GM04504 (cell line): ENCODE results near the gene PCSK2.

Experiments used
- DNase-seq: peaks from one replicate; pipeline ENCODE4 v3.0.0-alpha.2; 2012; ENCODE audit warnings: low read depth

Gene PCSK2

GRCh38 chr20:17444091-17444490, 217.3 kb downstream of the PCSK2 start:
- DNase-seq: no peak

- no peak for DNase-seq
Observed at GRCh38 chr20:17445543-17445942, 218.7 kb downstream of the PCSK2 start.

- no peak for DNase-seq
Observed at GRCh38 chr20:17446171-17446570, 219.3 kb downstream of the PCSK2 start.

GRCh38 chr20:17448071-17448470, 221.2 kb downstream of the PCSK2 start:
- no peak for DNase-seq

GRCh38 chr20:17449031-17449430, 222.2 kb downstream of the PCSK2 start:
- DNase-seq: no peak

GRCh38 chr20:17452441-17452840, 225.6 kb downstream of the PCSK2 start:
- DNase-seq: no peak

GRCh38 chr20:17453592-17453991, 226.8 kb downstream of the PCSK2 start:
- no peak for DNase-seq

- DNase-seq: no peak
Observed at GRCh38 chr20:17456279-17456678, 229.4 kb downstream of the PCSK2 start.

- DNase-seq: no peak
Observed at GRCh38 chr20:17457079-17457478, 230.2 kb downstream of the PCSK2 start.

GRCh38 chr20:17457588-17458190, 230.8 kb downstream of the PCSK2 start:
- DNase-seq: no peak

- no peak for DNase-seq
Observed at GRCh38 chr20:17460119-17460518, 233.3 kb downstream of the PCSK2 start.

GRCh38 chr20:17461941-17462340, 235.1 kb downstream of the PCSK2 start:
- no peak for DNase-seq

- DNase-seq: no peak
Observed at GRCh38 chr20:17463711-17464110, 236.9 kb downstream of the PCSK2 start.

- DNase-seq: no peak
Observed at GRCh38 chr20:17465236-17465635, 238.4 kb downstream of the PCSK2 start.

GRCh38 chr20:17466641-17467040, 239.8 kb downstream of the PCSK2 start:
- no peak for DNase-seq

GRCh38 chr20:17467120-17467655, 240.3 kb downstream of the PCSK2 start:
- DNase-seq: no peak

- DNase-seq: no peak
Observed at GRCh38 chr20:17468073-17468840, 241.4 kb downstream of the PCSK2 start.

GRCh38 chr20:17469246-17470030, 242.6 kb downstream of the PCSK2 start:
- no peak for DNase-seq

GRCh38 chr20:17470521-17470920, 243.7 kb downstream of the PCSK2 start:
- DNase-seq: no peak

GRCh38 chr20:17470973-17471372, 244.1 kb downstream of the PCSK2 start:
- DNase-seq: no peak

- DNase-seq: no peak
Observed at GRCh38 chr20:17471606-17472187, 244.9 kb downstream of the PCSK2 start.

- DNase-seq: no peak
Observed at GRCh38 chr20:17473659-17474058, 246.8 kb downstream of the PCSK2 start.
